OCI-LY7 (cell line): ENCODE measurements around the gene ARHGEF25. TPM values are rescaled to one million over a fixed set of nuclear protein-coding genes. Genes with fewer than 3 reads are reported as not detected.
"Not testable (repeated sequence)": the region's sequence is repeated elsewhere in the genome, so short reads cannot be mapped to it uniquely, and the experiment has no call there.

Experiments used
- BruUV-seq: library from RNA; stranded (reverse); fragments of 400-500 nt; replicated peaks from 2 replicates; lab custom pipeline; 2021; lab: Mats Ljungman, UMichigan
- CTCF ChIA-PET: fragments of 300-600 bp; sonication (Branson Sonifier 250); formaldehyde crosslinking; loops from one replicate; lab custom pipeline; 2022; ENCODE audit warnings: antibody characterized with exemption; ENCODE audit not compliant: unreplicated experiment; lab: Charles Lee
- POLR2A ChIA-PET: fragments of 300-600 bp; sonication (Branson Sonifier 250); formaldehyde crosslinking; loops from one replicate; lab custom pipeline; 2022; ENCODE audit warnings: antibody characterized with exemption; lab: Charles Lee
- DNase-seq: peaks from one replicate; pipeline ENCODE4 v3.0.0-alpha.2; 2015; ENCODE audit warnings: low spot score
- H2AFZ ChIP-seq: fragments of 200-600 bp; sonication (generic), shearing (Covaris generic); 2 replicates; pipeline ENCODE4 v1.6.1; 2014; ENCODE audit warnings: mild to moderate bottlenecking, antibody characterized with exemption, low read length, moderate library complexity
- H3K27ac ChIP-seq: fragments of 200-600 bp; sonication (generic); 2 replicates; pipeline ENCODE4 v1.5.1; 2014; ENCODE audit warnings: mixed run types, low read depth, mild to moderate bottlenecking, moderate library complexity, low read length, inconsistent platforms; ENCODE audit not compliant: poor library complexity, severe bottlenecking
- H3K36me3 ChIP-seq: fragments of 200-600 bp; sonication (generic); 2 replicates; pipeline ENCODE4 v1.6.1; 2014; ENCODE audit warnings: mild to moderate bottlenecking, antibody characterized with exemption, low read length, moderate library complexity, mixed read lengths; ENCODE audit not compliant: insufficient read depth
- H3K4me1 ChIP-seq: fragments of 200-600 bp; sonication (generic); 2 replicates; pipeline ENCODE4 v1.5.1; 2014; ENCODE audit warnings: mild to moderate bottlenecking, low read length; ENCODE audit not compliant: insufficient read depth, poor library complexity, severe bottlenecking
- H3K4me2 ChIP-seq: fragments of 200-600 bp; sonication (generic); 2 replicates; pipeline ENCODE4 v1.6.1; 2014; ENCODE audit warnings: mild to moderate bottlenecking, low read length
- H3K4me3 ChIP-seq: fragments of 200-600 bp; sonication (generic); 2 replicates; pipeline ENCODE4 v1.5.1; 2014; ENCODE audit warnings: mild to moderate bottlenecking, low read depth, low read length; ENCODE audit not compliant: poor library complexity, severe bottlenecking
- H3K79me2 ChIP-seq: fragments of 200-600 bp; sonication (generic); 2 replicates; pipeline ENCODE4 v1.6.1; 2016; ENCODE audit warnings: low read depth, mild to moderate bottlenecking, low read length, moderate library complexity, mixed read lengths; ENCODE audit not compliant: insufficient read depth
- H3K9me2 ChIP-seq: fragments of 200-600 bp; sonication (generic); 2 replicates; pipeline ENCODE4 v1.6.1; 2016; ENCODE audit warnings: mild to moderate bottlenecking, low read length, mixed read lengths; ENCODE audit not compliant: insufficient read depth
- H3K9me3 ChIP-seq: fragments of 200-600 bp; sonication (generic); 2 replicates; pipeline ENCODE4 v1.6.1; 2014; ENCODE audit warnings: mild to moderate bottlenecking, mixed run types, low read length, mixed read lengths
- H4K20me1 ChIP-seq: fragments of 200-600 bp; sonication (generic); 2 replicates; pipeline ENCODE4 v1.6.1; 2014; ENCODE audit warnings: mild to moderate bottlenecking, antibody characterized with exemption, low read length, moderate library complexity, mixed read lengths; ENCODE audit not compliant: insufficient read depth
- EZH2phosphoT487 ChIP-seq: fragments of 200-600 bp; sonication (generic); IDR thresholded peaks from 2 replicates; pipeline ENCODE4 v1.6.1; 2018; ENCODE audit warnings: low read depth, borderline replicate concordance, mild to moderate bottlenecking, mixed run types, antibody characterized with exemption, low read length, moderate library complexity, mixed read lengths
- intact Hi-C: fragments of 100-400 bp; cut with micrococcal nuclease; formaldehyde crosslinking; loops from one replicate; pipeline ENCODE4 v1.10.0; 2022; ENCODE audit not compliant: unreplicated experiment
- total RNA-seq, 2 experiments: library from RNA; depleted of rRNA in 1 of 2; stranded (reverse); fragments of >200 nt in 1 of 2; shearing (Covaris generic) in 1 of 2; gene quantifications; 2 replicates each; pipeline ENCODE4 v1.2.3, GENCODE V29; 2014 to 2022
- TF ChIP-seq, protein P1 (sequence below): fragments of 200-600 bp; sonication (generic); conservative IDR thresholded peaks from 2 replicates; pipeline ENCODE4 v1.5.1; 2014; ENCODE audit warnings: mild to moderate bottlenecking, antibody characterized with exemption, low read length, moderate library complexity, mixed read lengths

Gene ARHGEF25
- total RNA-seq, 2 experiments from 2014 or later, result not detected

DNA sequence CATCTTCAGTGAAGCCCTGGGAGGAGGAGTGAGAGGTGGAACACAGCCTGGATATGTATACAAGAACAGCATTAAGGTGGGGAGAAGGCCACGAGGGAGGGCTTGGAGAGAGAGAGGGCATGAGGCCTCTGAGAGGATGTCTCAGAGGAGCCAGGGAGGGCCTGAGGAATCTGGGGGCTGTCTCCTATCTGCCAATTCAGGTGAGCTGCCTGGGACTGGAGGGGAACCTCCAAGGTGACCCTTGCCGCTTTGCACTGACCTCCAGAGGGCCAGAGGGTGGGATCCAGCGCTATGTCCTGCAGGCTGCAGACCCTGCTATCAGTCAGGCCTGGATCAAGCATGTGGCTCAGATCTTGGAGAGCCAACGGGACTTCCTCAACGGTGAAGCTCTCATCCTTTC is 4.4 kb downstream of the ARHGEF25 start:
- BruUV-seq, result no TSS peak
- Histone ChIP-seq H3K9me3 (no peaks in the 10 kb centered on the region), H3K36me3 (no peaks in the 10 kb centered on the region), H3K79me2 (no peaks in the 10 kb centered on the region), H3K4me3 (no peak overlapping the region), H2AFZ (no peak overlapping the region), H3K9me2 (no peaks in the 10 kb centered on the region), H3K4me1 (peaks cover 15% of the 10 kb centered on the region), H4K20me1 (no peaks in the 10 kb centered on the region), H3K4me2 (no peak overlapping the region), H3K27ac (no peak overlapping the region)
- no peak for TF ChIP-seq EZH2phosphoT487
- TF ChIP-seq, protein P1, sequence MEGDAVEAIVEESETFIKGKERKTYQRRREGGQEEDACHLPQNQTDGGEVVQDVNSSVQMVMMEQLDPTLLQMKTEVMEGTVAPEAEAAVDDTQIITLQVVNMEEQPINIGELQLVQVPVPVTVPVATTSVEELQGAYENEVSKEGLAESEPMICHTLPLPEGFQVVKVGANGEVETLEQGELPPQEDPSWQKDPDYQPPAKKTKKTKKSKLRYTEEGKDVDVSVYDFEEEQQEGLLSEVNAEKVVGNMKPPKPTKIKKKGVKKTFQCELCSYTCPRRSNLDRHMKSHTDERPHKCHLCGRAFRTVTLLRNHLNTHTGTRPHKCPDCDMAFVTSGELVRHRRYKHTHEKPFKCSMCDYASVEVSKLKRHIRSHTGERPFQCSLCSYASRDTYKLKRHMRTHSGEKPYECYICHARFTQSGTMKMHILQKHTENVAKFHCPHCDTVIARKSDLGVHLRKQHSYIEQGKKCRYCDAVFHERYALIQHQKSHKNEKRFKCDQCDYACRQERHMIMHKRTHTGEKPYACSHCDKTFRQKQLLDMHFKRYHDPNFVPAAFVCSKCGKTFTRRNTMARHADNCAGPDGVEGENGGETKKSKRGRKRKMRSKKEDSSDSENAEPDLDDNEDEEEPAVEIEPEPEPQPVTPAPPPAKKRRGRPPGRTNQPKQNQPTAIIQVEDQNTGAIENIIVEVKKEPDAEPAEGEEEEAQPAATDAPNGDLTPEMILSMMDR, result no peak
- POLR2A ChIA-PET, result interaction anchor here (0.8 to 1.5 kb wide), 2 partner anchors 20 to 25 kb away, joined by 4 read pairs; partner anchors contain the start of gene PIP4K2C
- CTCF ChIA-PET, result interaction anchor here (1.5 kb wide), 1 partner anchor 32 kb away, joined by 6 read pairs; no protein-coding TSS in a partner anchor
- DNase-seq, result no peak
- intact Hi-C loops, result loop anchor here (2.0 kb wide), 1 partner anchor 33 kb away; no protein-coding TSS in a partner anchor

DNA sequence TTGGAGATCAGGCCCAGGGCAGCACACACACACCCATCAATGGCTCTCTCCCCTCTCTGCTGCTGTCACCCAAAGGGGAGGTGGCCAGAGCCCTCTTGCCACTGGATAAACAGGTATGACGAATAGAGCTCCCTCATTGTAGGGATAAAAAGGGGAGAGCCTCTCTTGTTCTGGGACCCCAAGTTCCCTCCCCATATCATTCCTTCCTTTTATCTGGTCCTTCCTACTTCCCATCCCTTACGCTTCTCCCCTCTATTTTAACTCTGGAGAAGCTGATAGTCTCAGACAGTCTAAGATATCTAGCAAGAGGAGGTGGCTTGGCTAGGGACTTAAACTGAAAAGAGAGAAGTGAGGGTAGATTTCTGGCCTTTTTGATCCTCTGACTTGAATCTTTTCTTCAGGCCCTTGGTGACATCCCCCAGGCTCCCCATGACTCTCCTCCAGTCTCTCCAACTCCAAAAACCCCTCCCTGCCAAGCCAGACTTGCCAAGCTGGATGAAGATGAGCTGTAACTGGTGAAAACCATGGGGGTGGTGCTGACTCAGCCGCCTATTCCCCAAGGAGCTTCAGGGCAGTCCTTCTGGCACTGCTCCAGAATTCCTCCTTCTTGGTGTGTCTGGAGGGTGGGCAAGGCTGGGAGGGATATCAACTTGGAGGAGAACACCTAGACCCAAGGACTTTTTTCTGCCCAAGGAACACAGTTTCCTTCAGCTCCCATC is 5.3 kb downstream of the ARHGEF25 start:
- Histone ChIP-seq H3K27ac (no peak overlapping the region), H3K79me2 (no peaks in the 10 kb centered on the region), H2AFZ (no peak overlapping the region), H3K9me2 (no peaks in the 10 kb centered on the region), H3K4me3 (no peak overlapping the region), H3K4me1 (peaks cover 15% of the 10 kb centered on the region), H3K9me3 (no peaks in the 10 kb centered on the region), H3K36me3 (no peaks in the 10 kb centered on the region), H3K4me2 (no peak overlapping the region), H4K20me1 (no peaks in the 10 kb centered on the region)
- ChIA-PET POLR2A (interaction anchor here (0.7 to 0.8 kb wide), 2 partner anchors 8 to 19 kb away, joined by 3 to 4 read pairs; no protein-coding TSS in a partner anchor), CTCF (no interaction called here)
- no TSS peak for BruUV-seq
- no peak for DNase-seq
- no peak for TF ChIP-seq EZH2phosphoT487
- TF ChIP-seq, protein P1, result no peak
- intact Hi-C loops, result no loop called here

DNA sequence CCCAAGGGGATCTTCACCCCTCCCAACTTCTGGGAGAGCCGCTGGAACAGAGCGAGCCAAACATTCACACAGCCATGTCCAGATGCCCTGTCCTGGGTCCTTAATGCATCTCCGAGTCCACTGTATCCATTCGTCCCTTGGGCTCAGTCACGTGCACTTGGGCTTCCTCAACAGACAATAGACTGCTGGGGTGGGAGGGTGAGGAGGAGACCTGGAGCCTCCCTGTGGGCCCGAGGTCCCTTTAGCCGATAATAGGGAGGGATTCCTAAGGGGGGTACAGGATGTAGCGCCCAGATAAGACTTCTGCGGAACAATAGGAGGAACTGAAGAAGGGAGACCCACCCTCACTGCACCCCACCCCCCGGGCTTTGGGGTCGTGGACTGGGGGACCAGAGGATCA is 6.7 kb downstream of the ARHGEF25 start:
- no peak for DNase-seq
- Histone ChIP-seq H3K9me2 (no peaks in the 10 kb centered on the region), H3K4me2 (no peak overlapping the region), H3K79me2 (no peaks in the 10 kb centered on the region), H3K9me3 (no peaks in the 10 kb centered on the region), H4K20me1 (no peaks in the 10 kb centered on the region), H3K36me3 (no peaks in the 10 kb centered on the region), H2AFZ (no peak overlapping the region), H3K4me3 (no peak overlapping the region), H3K27ac (no peak overlapping the region), H3K4me1 (peaks cover 15% of the 10 kb centered on the region)
- POLR2A ChIA-PET, result no interaction called here
- intact Hi-C loops, result no loop called here
- BruUV-seq, result no TSS peak
- TF ChIP-seq, protein P1, result no peak
- no peak for TF ChIP-seq EZH2phosphoT487
- CTCF ChIA-PET, result no interaction called here

DNA sequence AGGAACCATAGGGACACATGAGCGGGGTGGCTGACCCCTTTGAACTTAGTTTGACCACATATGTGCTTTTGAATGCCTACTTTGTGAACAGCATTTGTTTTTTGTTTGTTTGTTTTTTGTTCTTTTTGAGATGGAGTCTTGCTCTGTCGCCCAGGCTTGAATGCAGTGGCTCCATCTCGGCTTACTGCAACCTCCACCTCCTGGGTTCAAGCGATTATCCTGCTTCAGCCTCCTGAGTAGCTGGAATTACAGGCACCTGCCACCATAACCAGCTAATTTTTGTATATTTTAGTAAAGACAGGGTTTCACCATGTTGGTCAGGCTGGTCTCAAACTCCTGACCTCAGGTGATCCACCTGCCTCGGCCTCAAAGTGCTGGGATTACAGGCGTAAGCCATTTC is 7.2 kb downstream of the ARHGEF25 start:
- intact Hi-C loops, POLR2A ChIA-PET, BruUV-seq: not testable (repeated sequence)

More for the DNA sequence above, 7.2 kb downstream of the ARHGEF25 start:
- H3K36me3 ChIP-seq, H3K4me2 ChIP-seq, H2AFZ ChIP-seq, CTCF ChIA-PET, H3K9me3 ChIP-seq, H4K20me1 ChIP-seq, DNase-seq, H3K79me2 ChIP-seq, H3K27ac ChIP-seq, H3K9me2 ChIP-seq, H3K4me3 ChIP-seq: not testable (repeated sequence)
- H3K4me1 ChIP-seq, result peaks cover 15% of the 10 kb centered on the region
